Endothelial cell of umbilical vein (primary cell): ENCODE data around the gene STAP1. TPM values are rescaled to one million over a fixed set of nuclear protein-coding genes. Genes with fewer than 3 reads are reported as not detected.

ENCODE experiments used
- BruUV-seq: library from RNA; stranded (reverse); fragments of 400-500 nt; replicated peaks from 2 replicates; lab custom pipeline; 2021; lab: Mats Ljungman, UMichigan
- CTCF ChIA-PET: fragments of 300-600, 350-600 bp; sonication (Branson Sonifier 250); formaldehyde crosslinking; loops from one replicate; lab custom pipeline; 2021; ENCODE audit warnings: antibody characterized with exemption, inconsistent platforms; lab: Charles Lee
- POLR2A ChIA-PET: fragments of 300-600, 350-600 bp; sonication (Branson Sonifier 250); formaldehyde crosslinking; loops from one replicate; lab custom pipeline; 2021; ENCODE audit warnings: antibody characterized with exemption, inconsistent platforms; lab: Charles Lee
- DNase-seq: peaks from one replicate; pipeline ENCODE4 v3.0.0-alpha.2; 2011; ENCODE audit warnings: low read depth, low spot score
- FAIRE-seq: peaks from 2 replicates; lab custom pipeline; 2011; peaks lifted over from hg19 to GRCh38; lab: Jason Lieb, UNC
- H2AFZ ChIP-seq: 2 replicates; pipeline ENCODE4 v1.6.0; 2012; ENCODE audit warnings: low read depth, low read length, control low read depth, inconsistent platforms
- H3K27ac ChIP-seq: 2 replicates; pipeline ENCODE4 v1.5.1; 2011; ENCODE audit warnings: low read depth, mild to moderate bottlenecking, control low read depth, low read length, moderate library complexity; ENCODE audit not compliant: insufficient read depth
- H3K27me3 ChIP-seq, 2 experiments: 2 replicates each; pipeline versions ENCODE4 v1.6.0 to v1.6.1; 2011; ENCODE audit warnings: low read length in 2 of 2, mixed read lengths in 1 of 2; ENCODE audit not compliant: control insufficient read depth in 2 of 2, insufficient read depth in 2 of 2
- H3K36me3 ChIP-seq, 2 experiments: 2 replicates in 1 of 2; 3 replicates in 1 of 2; pipeline ENCODE4 v1.5.1; 2011; ENCODE audit warnings: low read length in 2 of 2, mild to moderate bottlenecking in 1 of 2, moderate library complexity in 1 of 2; ENCODE audit not compliant: control insufficient read depth in 2 of 2, insufficient read depth in 2 of 2; ENCODE audit errors: extremely low read depth in 1 of 2
- H3K4me1 ChIP-seq: 3 replicates; pipeline ENCODE4 v1.5.1; 2011; ENCODE audit warnings: mild to moderate bottlenecking, low read length; ENCODE audit not compliant: control insufficient read depth, insufficient read depth; ENCODE audit errors: extremely low read depth
- H3K4me2 ChIP-seq: 2 replicates; pipeline ENCODE4 v1.6.1; 2011; ENCODE audit warnings: low read length, control low read depth, mixed read lengths; ENCODE audit not compliant: insufficient read depth
- H3K4me3 ChIP-seq, 3 experiments: fragments of 200-600 bp in 1 of 3; sonication (generic), shearing (Covaris generic) in 1 of 3; replicated peaks in 1 of 3; 2 replicates each; pipeline ENCODE4 v1.5.1; 2011 to 2016; ENCODE audit warnings: control low read depth in 3 of 3, low read length in 3 of 3, mild to moderate bottlenecking in 2 of 3, inconsistent platforms in 1 of 3, low read depth in 1 of 3, moderate library complexity in 1 of 3; ENCODE audit not compliant: insufficient read depth in 1 of 3
- H3K79me2 ChIP-seq: 2 replicates; pipeline ENCODE4 v1.6.0; 2012; ENCODE audit warnings: low read length, inconsistent platforms; ENCODE audit not compliant: control insufficient read depth, insufficient read depth
- H3K9ac ChIP-seq: replicated peaks from 2 replicates; pipeline ENCODE3; 2011; ENCODE audit warnings: low read length, control low read depth; ENCODE audit not compliant: insufficient read depth; ENCODE audit errors: extremely low read depth
- H3K9me1 ChIP-seq: replicated peaks from 3 replicates; pipeline ENCODE4 v1.6.0; 2011; ENCODE audit warnings: mild to moderate bottlenecking, low read length; ENCODE audit not compliant: control insufficient read depth, insufficient read depth; ENCODE audit errors: extremely low read depth
- H3K9me3 ChIP-seq: replicated peaks from 2 replicates; pipeline ENCODE4 v1.5.1; 2012; ENCODE audit warnings: low read length, inconsistent platforms; ENCODE audit not compliant: control insufficient read depth, insufficient read depth
- H4K20me1 ChIP-seq: replicated peaks from 2 replicates; pipeline ENCODE3; 2011; ENCODE audit warnings: mild to moderate bottlenecking, low read length; ENCODE audit not compliant: control insufficient read depth, insufficient read depth; ENCODE audit errors: extremely low read depth
- CTCF ChIP-seq, 2 donors: IDR thresholded peaks; 1 replicate in 1 of 2; 2 replicates in 1 of 2; pipeline ENCODE4 v1.5.1; 2011; ENCODE audit warnings: low read length in 2 of 2, mild to moderate bottlenecking in 2 of 2, moderate library complexity in 2 of 2, control low read depth in 1 of 2, inconsistent platforms in 1 of 2, low read depth in 1 of 2; ENCODE audit not compliant: insufficient read depth in 1 of 2; ENCODE audit errors: extremely low read depth in 1 of 2
- EZH2 ChIP-seq: IDR thresholded peaks from 2 replicates; pipeline ENCODE4 v1.6.1; 2012; ENCODE audit warnings: borderline replicate concordance, low read depth, mild to moderate bottlenecking, moderate library complexity, low read length, inconsistent platforms; ENCODE audit not compliant: severe bottlenecking
- FOS ChIP-seq: IDR thresholded peaks from 2 replicates; pipeline ENCODE4 v1.6.1; 2011; ENCODE audit warnings: mild to moderate bottlenecking, low read length, moderate library complexity, borderline replicate concordance; ENCODE audit not compliant: insufficient read depth
- GATA2 ChIP-seq: IDR thresholded peaks from 2 replicates; pipeline ENCODE4 v1.7.0; 2011; ENCODE audit warnings: low read depth, mild to moderate bottlenecking, moderate library complexity, mixed read lengths, low read length; ENCODE audit not compliant: insufficient read length, insufficient read depth
- JUN ChIP-seq: IDR thresholded peaks from 2 replicates; pipeline ENCODE4 v1.6.1; 2011; ENCODE audit warnings: borderline replicate concordance, low read depth; ENCODE audit not compliant: insufficient read length, insufficient read depth
- MAX ChIP-seq: IDR thresholded peaks from 2 replicates; pipeline ENCODE4 v1.6.1; 2011; ENCODE audit not compliant: insufficient read depth, insufficient read length
- MYC ChIP-seq: IDR thresholded peaks from one replicate; pipeline ENCODE4 v1.6.1; 2011; ENCODE audit warnings: mild to moderate bottlenecking, low read depth, low read length
- POLR2A ChIP-seq: IDR thresholded peaks from 2 replicates; pipeline ENCODE4 v1.6.1; 2012; ENCODE audit warnings: low read depth, mild to moderate bottlenecking, control low read depth, low read length
- POLR2AphosphoS5 ChIP-seq: IDR thresholded peaks from 2 replicates; pipeline ENCODE4 v1.6.1; 2012; ENCODE audit warnings: low read depth, mild to moderate bottlenecking, control low read depth, low read length, moderate library complexity; ENCODE audit not compliant: insufficient read depth
- dilution Hi-C: fragments of 300-500 bp; cut with MboI; formaldehyde crosslinking; loops from one replicate; pipeline ENCODE4 v1.15.0; 2019; ENCODE audit warnings: low sequenced_read_pairs; ENCODE audit not compliant: extremely low pct_ligation_motif_present
- intact Hi-C: fragments of 100-400 bp; cut with micrococcal nuclease; formaldehyde crosslinking; loops from one replicate; pipeline ENCODE4 v1.10.0; 2022
- polyA plus RNA-seq, 4 experiments: library from polyadenylated mRNA; depleted of rRNA in 3 of 4; stranded (reverse) in 3 of 4; unstranded in 1 of 4; fragments of >200 nt; gene quantifications; 2 replicates each; pipeline versions ENCODE4 v1.2.1 to v1.2.3, GENCODE V29; 2011 to 2012; ENCODE audit warnings: missing spikeins in 1 of 4
- total RNA-seq: library from RNA; stranded (reverse); gene quantifications from 2 replicates; pipeline ENCODE4 v1.2.3, GENCODE V29; 2021

The STAP1 gene
- total and polyA plus RNA-seq, 2 donors (not counting 3 experiments of a cell fraction or from before 2014, with no cell fraction given): not detected

GRCh38 chr4:67566335-67566734, 7.8 kb downstream of the STAP1 start:
- no peak for FAIRE-seq
- no peak for DNase-seq
- Histone ChIP-seq H3K4me1 (no peaks in the 10 kb centered on the region), H3K4me3 (no peak overlapping the region), H3K9ac (no peak overlapping the region), H3K4me2 (no peak overlapping the region), H4K20me1 (no peaks in the 10 kb centered on the region), H3K9me1 (no peaks in the 10 kb centered on the region), H2AFZ (no peak overlapping the region), H3K9me3 (no peaks in the 10 kb centered on the region), H3K36me3 (no peaks in the 10 kb centered on the region), H3K27me3 (no peaks in the 10 kb centered on the region), H3K27ac (no peak overlapping the region), H3K79me2 (no peaks in the 10 kb centered on the region)
- BruUV-seq: no TSS peak
- dilution Hi-C loops (no loop called here), intact Hi-C loops (no loop called here)
- no peak for TF ChIP-seq CTCF (IDR thresholded peaks at IDR 0.05; ENCODE audit: extremely low read depth in 1 of 2, insufficient read depth in 1 of 2, low read depth in 1 of 2, low read length in 2 of 2)
- TF ChIP-seq GATA2: no peak
- TF ChIP-seq EZH2: no peak
- TF ChIP-seq JUN: no peak
- no peak for TF ChIP-seq MYC
- no peak for TF ChIP-seq POLR2A
- no peak for TF ChIP-seq MAX
- no peak for TF ChIP-seq FOS
- TF ChIP-seq POLR2AphosphoS5: no peak
- POLR2A ChIA-PET: no interaction called here
- CTCF ChIA-PET: interaction anchor here (1.2 kb wide), 1 partner anchor 11 kb away, joined by 3 read pairs; no protein-coding TSS in a partner anchor
